Activated B cell treated with CpG ODN at 0.5 μM for 24 hours (primary cell): ENCODE measurements around the gene ZNF175. TPM values are rescaled to one million over a fixed set of nuclear protein-coding genes. Genes with fewer than 3 reads are reported as not detected.
A peak's percentile ranks its signal among the peaks of the same experiment; 100 is the strongest.

Source experiments
- ATAC-seq: fragments of 200-7000 bp; cut with Tn5 transposase; one replicate; pipeline ENCODE4 v1.10.0; 2021; ENCODE audit warnings: low read depth, mild to moderate bottlenecking, moderate library complexity
- CTCF ChIA-PET: fragments of 350-600 bp; sonication (Branson Sonifier 250); formaldehyde crosslinking; loops from one replicate; lab custom pipeline; 2021; ENCODE audit warnings: antibody characterized with exemption; lab: Charles Lee
- POLR2A ChIA-PET: fragments of 350-600 bp; sonication (Branson Sonifier 250); formaldehyde crosslinking; loops from one replicate; lab custom pipeline; 2021; ENCODE audit warnings: antibody characterized with exemption; lab: Charles Lee
- DNase-seq: peaks from one replicate; pipeline ENCODE4 v3.0.0; 2022
- H3K27ac Mint-ChIP-seq: one replicate; pipeline ENCODE4 v1.8.0; 2020; ENCODE audit warnings: mixed read lengths
- H3K27me3 Mint-ChIP-seq: one replicate; pipeline ENCODE4 v1.8.0; 2021; ENCODE audit warnings: mixed read lengths
- H3K36me3 Mint-ChIP-seq: one replicate; pipeline ENCODE4 v1.8.0; 2021; ENCODE audit warnings: low read depth, mixed read lengths
- H3K4me1 Mint-ChIP-seq: one replicate; pipeline ENCODE4 v1.8.0; 2021; ENCODE audit warnings: mixed read lengths
- H3K4me3 Mint-ChIP-seq: one replicate; pipeline ENCODE4 v1.8.0; 2020; ENCODE audit warnings: mild to moderate bottlenecking, mixed read lengths
- H3K9me3 Mint-ChIP-seq: one replicate; pipeline ENCODE4 v1.8.0; 2020; ENCODE audit warnings: mixed read lengths
- intact Hi-C: fragments of 100-400 bp; cut with micrococcal nuclease; formaldehyde crosslinking; loops from one replicate; pipeline ENCODE4 v1.15.1; 2024
- total RNA-seq: library from RNA; stranded (reverse); gene quantifications from 2 replicates; pipeline ENCODE4 v1.2.3, GENCODE V29; 2022
- TF ChIP-seq, protein P1 (sequence below): fragments of 200-600 bp; IDR thresholded peaks from one replicate; pipeline ENCODE4 v1.8.0; 2022; ENCODE audit warnings: antibody characterized with exemption, mild to moderate bottlenecking

The ZNF175 gene
- total RNA-seq, 1 donor from 2014 or later = 23.6 TPM

- DNase-seq (no peak), ATAC-seq (no peak)
- POLR2A ChIA-PET = interaction anchor here (0.7 to 2.1 kb wide), 3 partner anchors 8 to 53 kb away, joined by 3 to 7 read pairs (median 3); no protein-coding TSS in a partner anchor
- TF ChIP-seq, protein P1, sequence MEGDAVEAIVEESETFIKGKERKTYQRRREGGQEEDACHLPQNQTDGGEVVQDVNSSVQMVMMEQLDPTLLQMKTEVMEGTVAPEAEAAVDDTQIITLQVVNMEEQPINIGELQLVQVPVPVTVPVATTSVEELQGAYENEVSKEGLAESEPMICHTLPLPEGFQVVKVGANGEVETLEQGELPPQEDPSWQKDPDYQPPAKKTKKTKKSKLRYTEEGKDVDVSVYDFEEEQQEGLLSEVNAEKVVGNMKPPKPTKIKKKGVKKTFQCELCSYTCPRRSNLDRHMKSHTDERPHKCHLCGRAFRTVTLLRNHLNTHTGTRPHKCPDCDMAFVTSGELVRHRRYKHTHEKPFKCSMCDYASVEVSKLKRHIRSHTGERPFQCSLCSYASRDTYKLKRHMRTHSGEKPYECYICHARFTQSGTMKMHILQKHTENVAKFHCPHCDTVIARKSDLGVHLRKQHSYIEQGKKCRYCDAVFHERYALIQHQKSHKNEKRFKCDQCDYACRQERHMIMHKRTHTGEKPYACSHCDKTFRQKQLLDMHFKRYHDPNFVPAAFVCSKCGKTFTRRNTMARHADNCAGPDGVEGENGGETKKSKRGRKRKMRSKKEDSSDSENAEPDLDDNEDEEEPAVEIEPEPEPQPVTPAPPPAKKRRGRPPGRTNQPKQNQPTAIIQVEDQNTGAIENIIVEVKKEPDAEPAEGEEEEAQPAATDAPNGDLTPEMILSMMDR = no peak
- Mint-ChIP-seq H3K27me3 (no peaks in the 10 kb centered on the region), H3K9me3 (no peaks in the 10 kb centered on the region), H3K4me1 (peaks cover 48% of the 10 kb centered on the region), H3K27ac (no peak overlapping the region), H3K36me3 (peaks cover 11% of the 10 kb centered on the region), H3K4me3 (peak overlapping the region; percentile 44)
- intact Hi-C loops = no loop called here
- CTCF ChIA-PET = interaction anchor here (1.6 kb wide), 1 partner anchor 128 kb away, joined by 4 read pairs; no protein-coding TSS in a partner anchor
These were observed 28.0 kb downstream of the ZNF175 start for GRCh38 chr19:51599084-51599483.

- Mint-ChIP-seq H3K4me3 (peak overlapping the region; percentile 84), H3K9me3 (no peaks in the 10 kb centered on the region), H3K4me1 (peaks cover 48% of the 10 kb centered on the region), H3K36me3 (peaks cover 14% of the 10 kb centered on the region), H3K27ac (peak overlapping the region; percentile 81), H3K27me3 (no peaks in the 10 kb centered on the region)
- TF ChIP-seq, protein P1 = no peak
- POLR2A ChIA-PET = interaction anchor here (1.0 to 2.1 kb wide), 4 partner anchors 36 to 51 kb away, joined by 3 to 9 read pairs (median 6); no protein-coding TSS in a partner anchor
- DNase-seq (peak; percentile 62), ATAC-seq (peak; percentile 86)
- CTCF ChIA-PET = interaction anchor here (1.0 to 3.3 kb wide), 6 partner anchors 37 to 57 kb away, joined by 3 to 23 read pairs (median 4); no protein-coding TSS in a partner anchor
- intact Hi-C loops = loop anchor here (5.0 kb wide), 1 partner anchor 36 kb away; no protein-coding TSS in a partner anchor
These were observed 30.0 kb downstream of the ZNF175 start for GRCh38 chr19:51600940-51601580.

DNA sequence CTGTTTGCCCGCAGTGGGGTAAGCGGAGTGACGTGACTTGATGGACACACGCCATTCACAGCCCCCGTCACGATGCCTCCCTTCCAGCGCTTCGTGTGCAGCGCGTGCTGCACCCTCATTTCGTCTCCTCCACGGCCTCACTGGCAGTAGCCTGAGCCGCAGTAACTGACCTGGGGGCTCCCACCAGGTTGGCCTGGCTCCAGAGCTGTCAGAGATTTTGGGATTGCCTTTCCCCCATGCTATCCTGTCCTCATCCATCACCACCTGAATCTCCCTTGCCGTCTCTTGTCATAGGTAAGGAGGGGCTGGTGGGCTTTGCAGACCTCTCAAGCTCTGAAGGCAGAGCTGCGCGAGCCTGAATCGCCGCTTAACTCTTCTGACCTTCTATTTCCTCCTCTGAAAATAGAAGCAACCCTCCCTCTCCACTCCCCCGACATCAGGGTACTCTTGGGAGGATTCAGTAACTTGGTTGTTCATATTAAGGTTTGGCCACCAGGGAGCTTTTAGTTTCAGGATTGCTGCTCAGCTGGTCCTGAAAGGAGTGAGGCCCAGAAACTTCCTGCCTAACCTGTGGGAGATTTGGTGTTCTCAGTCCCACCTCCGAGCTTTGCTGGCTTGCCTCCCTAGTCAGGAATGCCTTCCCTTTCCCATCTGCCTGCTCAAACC lies 31.2 kb downstream of the ZNF175 start:
- ATAC-seq = peak; percentile 19
- DNase-seq = no peak
- Mint-ChIP-seq H3K27ac (peak overlapping the region; percentile 91), H3K27me3 (no peaks in the 10 kb centered on the region), H3K4me3 (peak overlapping the region; percentile 89), H3K4me1 (peaks cover 60% of the 10 kb centered on the region), H3K36me3 (peaks cover 20% of the 10 kb centered on the region), H3K9me3 (no peaks in the 10 kb centered on the region)
- intact Hi-C loops = loop anchor here (5.0 kb wide), 1 partner anchor 35 kb away; no protein-coding TSS in a partner anchor
- CTCF ChIA-PET = interaction anchor here (1.2 to 3.3 kb wide), 5 partner anchors 33 to 129 kb away, joined by 3 to 23 read pairs (median 5); no protein-coding TSS in a partner anchor
- TF ChIP-seq, protein P1 = no peak
- POLR2A ChIA-PET = interaction anchor here (0.7 to 1.9 kb wide), 15 partner anchors 8 to 1262 kb away, joined by 3 to 9 read pairs (median 3); no protein-coding TSS in a partner anchor

DNA sequence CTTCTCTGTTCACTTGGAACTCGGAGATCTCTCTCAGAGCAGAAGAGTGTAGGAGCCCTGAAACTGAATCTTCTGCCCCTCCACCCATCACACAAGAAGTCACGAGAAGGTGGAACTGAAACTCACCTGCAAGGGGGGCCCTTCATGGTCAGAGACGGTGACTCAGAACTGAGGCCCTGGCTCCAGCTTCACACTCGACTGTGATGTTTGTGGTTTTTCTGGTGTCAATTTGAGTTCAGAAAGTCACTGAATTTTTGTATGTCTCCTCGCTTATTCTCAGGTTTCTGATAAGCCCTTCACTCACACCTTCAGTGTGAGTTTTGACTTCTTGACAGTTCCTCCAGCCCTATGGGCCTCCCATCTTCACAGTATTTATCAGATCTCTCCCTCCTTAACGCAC lies 36.0 kb downstream of the ZNF175 start:
- ChIA-PET CTCF (interaction anchor here (1.1 to 2.5 kb wide), 5 partner anchors 11 to 165 kb away, joined by 3 to 9 read pairs (median 5); no protein-coding TSS in a partner anchor), POLR2A (interaction anchor here (0.7 to 2.2 kb wide), 10 partner anchors 8 to 268 kb away, joined by 3 to 9 read pairs (median 4); partner anchors contain the start of genes SIGLEC10 and SIGLEC6)
- peak overlapping the region; percentile 65 for H3K4me3 Mint-ChIP-seq
- peak; percentile 63 for DNase-seq
- no peaks in the 10 kb centered on the region for H3K27me3 Mint-ChIP-seq
- H3K27ac Mint-ChIP-seq = peak overlapping the region; percentile 88
- peaks cover 71% of the 10 kb centered on the region for H3K4me1 Mint-ChIP-seq
- peak; percentile 94 for ATAC-seq
- peaks cover 37% of the 10 kb centered on the region for H3K36me3 Mint-ChIP-seq
- intact Hi-C loops = loop anchor here (1.0 to 5.0 kb wide), 9 partner anchors 13 to 268 kb away; partner anchors contain the start of genes SIGLEC10 and ZNF175
- TF ChIP-seq, protein P1 = no peak
- no peaks in the 10 kb centered on the region for H3K9me3 Mint-ChIP-seq
